Transverse colon (tissue), 4 donors: Measurements from ENCODE around the gene GPC2.

ENCODE experiments used
- EP300 ChIP-seq: sonication (generic); formaldehyde crosslinking; IDR thresholded peaks from one replicate; pipeline ENCODE4 v1.6.1; 2017; ENCODE audit warnings: antibody characterized with exemption, low read depth
- POLR2A ChIP-seq: fragments of 450-650 bp; IDR thresholded peaks from one replicate; pipeline ENCODE4 v1.6.1; 2016; ENCODE audit warnings: antibody characterized with exemption, mild to moderate bottlenecking, moderate library complexity
- POLR2AphosphoS5 ChIP-seq, 3 donors: sonication (generic); formaldehyde crosslinking; IDR thresholded peaks; one replicate each; pipeline ENCODE4 v1.6.1; 2016; ENCODE audit warnings: antibody characterized with exemption in 3 of 3
- TF ChIP-seq, protein P1 (sequence below), 5 experiments: fragments of 200-600 bp in 3 of 5; fragments of 450-650 bp in 2 of 5; sonication (generic) in 3 of 5; IDR thresholded peaks; 1 replicate in 2 of 5; 2 replicates in 3 of 5; pipeline ENCODE4 v1.5.1; 2016 to 2017; ENCODE audit warnings: antibody characterized with exemption in 5 of 5, inconsistent platforms in 3 of 5, mild to moderate bottlenecking in 2 of 5, moderate library complexity in 1 of 5

DNA sequence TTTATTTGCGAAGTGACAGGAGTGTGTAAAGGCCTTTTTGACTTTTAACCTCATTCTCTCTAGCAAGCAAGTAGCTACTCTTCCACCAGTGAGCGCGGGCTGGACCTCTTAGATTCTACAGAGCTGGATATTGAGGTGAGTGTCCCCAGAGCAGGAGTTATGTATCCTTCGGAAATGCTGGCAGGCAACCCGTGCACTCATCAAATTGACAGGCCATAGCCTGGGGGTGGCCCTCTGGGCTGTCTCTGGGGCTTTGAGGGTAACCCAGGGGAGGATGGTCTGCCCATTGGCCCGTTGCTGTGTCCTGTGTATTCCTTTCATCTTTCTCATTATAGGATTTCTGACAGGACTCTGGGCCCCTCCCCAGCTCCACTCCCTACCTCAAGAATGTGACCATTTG, 36.5 kb upstream of the GPC2 start:
- no peak for TF ChIP-seq EP300
- TF ChIP-seq, protein P1, sequence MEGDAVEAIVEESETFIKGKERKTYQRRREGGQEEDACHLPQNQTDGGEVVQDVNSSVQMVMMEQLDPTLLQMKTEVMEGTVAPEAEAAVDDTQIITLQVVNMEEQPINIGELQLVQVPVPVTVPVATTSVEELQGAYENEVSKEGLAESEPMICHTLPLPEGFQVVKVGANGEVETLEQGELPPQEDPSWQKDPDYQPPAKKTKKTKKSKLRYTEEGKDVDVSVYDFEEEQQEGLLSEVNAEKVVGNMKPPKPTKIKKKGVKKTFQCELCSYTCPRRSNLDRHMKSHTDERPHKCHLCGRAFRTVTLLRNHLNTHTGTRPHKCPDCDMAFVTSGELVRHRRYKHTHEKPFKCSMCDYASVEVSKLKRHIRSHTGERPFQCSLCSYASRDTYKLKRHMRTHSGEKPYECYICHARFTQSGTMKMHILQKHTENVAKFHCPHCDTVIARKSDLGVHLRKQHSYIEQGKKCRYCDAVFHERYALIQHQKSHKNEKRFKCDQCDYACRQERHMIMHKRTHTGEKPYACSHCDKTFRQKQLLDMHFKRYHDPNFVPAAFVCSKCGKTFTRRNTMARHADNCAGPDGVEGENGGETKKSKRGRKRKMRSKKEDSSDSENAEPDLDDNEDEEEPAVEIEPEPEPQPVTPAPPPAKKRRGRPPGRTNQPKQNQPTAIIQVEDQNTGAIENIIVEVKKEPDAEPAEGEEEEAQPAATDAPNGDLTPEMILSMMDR (IDR thresholded peaks at IDR 0.05), result no peak
- TF ChIP-seq POLR2AphosphoS5 (IDR thresholded peaks at IDR 0.05), result no peak
- TF ChIP-seq POLR2A, result no peak
